Stimulated activated CD4-positive, alpha-beta T cell treated with anti-CD3 and anti-CD28 coated beads, Interleukin-15, amount 100 ng/mL, for 24 hours (primary cell): ENCODE results near the gene HOXC13.

Experiments
- DNase-seq: peaks from one replicate; pipeline ENCODE4 v3.0.0-alpha.2; 2020

The HOXC13 gene, protein sequence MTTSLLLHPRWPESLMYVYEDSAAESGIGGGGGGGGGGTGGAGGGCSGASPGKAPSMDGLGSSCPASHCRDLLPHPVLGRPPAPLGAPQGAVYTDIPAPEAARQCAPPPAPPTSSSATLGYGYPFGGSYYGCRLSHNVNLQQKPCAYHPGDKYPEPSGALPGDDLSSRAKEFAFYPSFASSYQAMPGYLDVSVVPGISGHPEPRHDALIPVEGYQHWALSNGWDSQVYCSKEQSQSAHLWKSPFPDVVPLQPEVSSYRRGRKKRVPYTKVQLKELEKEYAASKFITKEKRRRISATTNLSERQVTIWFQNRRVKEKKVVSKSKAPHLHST

DNA sequence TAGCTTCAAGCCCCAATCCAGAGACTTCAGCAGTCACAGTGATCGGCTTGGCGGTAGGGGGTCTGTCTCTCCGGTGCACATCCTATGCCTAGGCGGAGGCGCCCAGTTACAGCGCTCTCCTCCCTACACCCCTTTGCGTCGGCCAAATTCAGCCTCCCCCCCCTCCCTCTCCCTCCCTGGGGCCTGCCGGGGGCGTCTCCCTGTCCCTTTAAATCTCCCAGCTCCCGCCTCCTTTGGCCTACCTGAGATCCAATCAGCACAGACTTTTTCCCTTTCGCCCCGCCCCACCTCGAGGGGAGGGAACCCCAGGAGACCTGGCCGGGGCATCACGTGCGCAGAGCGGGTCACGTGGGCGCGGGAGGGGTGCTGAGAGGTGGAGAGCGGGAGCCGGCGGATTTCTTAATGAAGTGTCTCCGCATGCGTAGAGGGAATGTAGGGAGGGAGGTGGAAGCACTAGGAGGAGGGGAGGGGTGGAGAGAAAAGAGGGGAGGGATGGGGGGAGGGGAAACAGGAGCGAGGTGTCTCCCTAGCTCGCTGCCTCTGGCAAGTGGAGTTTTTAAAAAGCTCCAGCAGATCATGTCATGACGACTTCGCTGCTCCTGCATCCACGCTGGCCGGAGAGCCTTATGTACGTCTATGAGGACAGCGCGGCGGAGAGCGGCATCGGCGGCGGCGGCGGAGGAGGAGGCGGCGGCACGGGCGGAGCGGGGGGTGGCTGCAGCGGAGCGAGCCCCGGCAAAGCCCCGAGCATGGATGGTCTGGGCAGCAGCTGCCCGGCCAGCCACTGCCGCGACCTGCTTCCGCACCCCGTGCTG is at the start of gene HOXC13:
HOXC13 (plus strand) TSS at position 506 of the 815 bp plus-strand sequence; CDS start at position 582, 76 bp downstream.
- peak; percentile 78 for DNase-seq

DNA sequence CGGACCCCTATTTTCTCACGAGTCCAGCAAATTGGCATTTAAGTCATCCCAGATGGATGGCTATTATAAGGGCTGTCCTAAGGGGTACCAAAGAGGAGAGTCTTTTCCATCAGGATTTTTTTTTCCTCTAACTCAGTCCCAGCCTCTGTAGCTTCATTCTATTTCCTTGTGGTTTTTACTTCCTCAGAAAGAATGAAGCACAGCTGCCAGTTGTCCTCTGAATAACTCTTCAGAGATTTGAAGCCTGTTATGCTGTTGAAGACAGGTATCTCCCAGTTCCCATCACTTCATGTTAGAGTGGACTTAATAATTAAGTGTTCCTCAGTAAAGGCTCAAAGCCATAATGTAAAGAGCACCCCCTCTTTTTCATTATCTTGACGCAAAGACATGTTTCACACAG is 48.5 kb upstream of the HOXC13 start:
- no peak for DNase-seq

DNA sequence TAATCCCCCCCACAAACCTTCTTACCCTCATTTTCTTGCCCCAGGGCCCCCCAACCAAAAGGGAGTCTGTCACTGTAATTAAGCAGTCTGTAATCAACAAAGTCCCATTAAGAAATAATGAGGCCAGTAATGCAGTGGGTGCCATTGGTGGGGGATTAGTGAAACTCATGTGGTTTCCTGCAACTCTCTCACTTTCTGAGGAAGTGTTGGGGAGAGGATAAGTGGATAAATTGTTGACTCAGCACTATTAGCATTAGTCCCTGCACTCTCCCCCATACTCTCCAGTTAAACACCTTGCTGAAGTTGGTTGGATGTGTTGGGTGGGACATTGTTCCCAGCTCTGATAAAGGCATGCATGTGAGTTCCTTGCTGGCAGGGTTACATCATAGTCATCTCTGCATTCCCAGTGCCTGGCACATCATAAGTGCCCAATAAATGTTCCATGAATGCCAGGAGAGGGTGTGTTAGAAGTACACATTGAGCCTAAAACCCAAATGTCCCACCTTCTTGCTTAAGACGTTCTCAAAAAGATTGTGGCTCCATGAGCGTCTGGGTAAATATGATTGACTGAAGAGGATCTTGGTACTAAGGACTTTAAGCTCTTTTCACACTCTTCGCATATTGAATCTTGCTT is 45.8 kb upstream of the HOXC13 start:
- no peak for DNase-seq

DNA sequence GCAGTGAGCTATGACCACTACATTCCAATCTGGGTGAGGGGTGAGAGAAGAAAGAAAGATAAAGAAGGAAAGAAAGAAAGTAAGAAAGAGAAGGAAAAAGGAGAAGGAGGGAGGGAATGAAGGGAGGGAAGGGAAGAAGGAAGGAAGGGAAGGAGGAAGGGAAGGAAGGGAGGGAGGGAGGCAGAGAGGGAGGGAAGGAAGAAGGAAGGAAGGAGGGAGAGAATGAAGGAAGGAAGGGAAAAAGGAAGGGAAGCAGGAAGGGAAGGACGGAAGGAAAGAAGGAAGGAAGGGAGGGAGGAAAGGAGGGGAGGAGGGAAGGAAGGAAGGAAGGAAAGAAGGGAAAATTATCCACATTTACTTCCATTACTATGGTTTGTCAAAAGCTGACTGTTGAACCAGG is 39.4 kb upstream of the HOXC13 start:
- no peak for DNase-seq

DNA sequence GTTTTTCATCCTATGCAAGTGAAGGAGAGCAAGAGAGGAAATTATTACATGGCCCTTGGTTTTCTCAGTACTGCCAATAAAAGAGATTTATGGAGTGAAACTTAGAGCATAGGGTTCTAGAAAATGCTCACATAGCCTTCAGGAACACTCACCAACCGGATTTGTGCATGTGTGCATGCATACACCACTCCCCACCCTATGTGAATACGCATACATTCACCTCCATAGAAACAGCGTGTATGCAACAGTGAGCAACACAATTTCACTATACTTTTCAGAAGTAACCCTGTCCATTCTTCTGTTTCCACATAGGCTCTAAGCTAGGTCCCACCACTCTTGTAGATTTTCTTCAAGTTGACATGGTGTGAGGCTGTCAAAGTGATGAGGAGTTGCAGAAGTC is 31.5 kb upstream of the HOXC13 start:
- no peak for DNase-seq

DNA sequence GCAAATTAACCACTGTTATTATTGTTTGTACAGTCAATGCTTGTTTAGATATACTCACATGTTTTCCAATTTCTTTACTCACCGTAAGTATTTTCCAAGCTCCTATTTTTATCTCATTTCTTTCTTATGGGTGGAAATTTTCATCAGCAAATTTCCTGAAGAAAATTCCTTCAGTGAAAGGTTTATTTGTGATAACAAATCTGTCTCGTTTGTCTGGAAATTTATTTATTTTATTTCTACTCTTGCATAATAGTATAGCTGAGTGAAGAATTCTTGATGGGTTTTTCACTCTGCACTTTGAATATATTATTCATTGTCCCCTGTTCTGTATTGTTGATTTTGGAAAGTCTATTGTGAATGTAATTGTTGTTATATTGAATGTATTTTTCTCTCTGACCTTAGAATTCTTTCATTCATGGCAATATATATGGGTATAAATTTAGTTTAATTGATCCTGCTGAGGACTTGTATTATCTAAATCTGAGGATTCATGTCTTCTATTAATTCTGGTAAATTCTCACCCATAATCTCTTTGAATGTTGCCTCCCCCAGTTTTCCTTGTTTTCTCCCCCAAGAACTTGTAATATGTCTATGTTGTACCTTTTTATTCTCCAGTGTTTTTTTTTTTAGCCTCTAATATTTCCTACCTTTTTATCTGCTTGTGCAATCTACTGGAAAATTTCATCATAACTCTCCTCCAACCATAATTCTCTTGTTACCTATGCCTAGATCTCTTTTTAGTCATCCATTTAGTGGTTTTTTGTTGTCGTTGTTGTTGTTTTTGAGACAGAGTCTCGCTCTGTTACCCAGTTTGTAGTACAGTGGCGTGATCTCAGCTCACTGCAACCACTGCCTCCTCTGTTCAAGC is 21.6 kb upstream of the HOXC13 start:
- no peak for DNase-seq

DNA sequence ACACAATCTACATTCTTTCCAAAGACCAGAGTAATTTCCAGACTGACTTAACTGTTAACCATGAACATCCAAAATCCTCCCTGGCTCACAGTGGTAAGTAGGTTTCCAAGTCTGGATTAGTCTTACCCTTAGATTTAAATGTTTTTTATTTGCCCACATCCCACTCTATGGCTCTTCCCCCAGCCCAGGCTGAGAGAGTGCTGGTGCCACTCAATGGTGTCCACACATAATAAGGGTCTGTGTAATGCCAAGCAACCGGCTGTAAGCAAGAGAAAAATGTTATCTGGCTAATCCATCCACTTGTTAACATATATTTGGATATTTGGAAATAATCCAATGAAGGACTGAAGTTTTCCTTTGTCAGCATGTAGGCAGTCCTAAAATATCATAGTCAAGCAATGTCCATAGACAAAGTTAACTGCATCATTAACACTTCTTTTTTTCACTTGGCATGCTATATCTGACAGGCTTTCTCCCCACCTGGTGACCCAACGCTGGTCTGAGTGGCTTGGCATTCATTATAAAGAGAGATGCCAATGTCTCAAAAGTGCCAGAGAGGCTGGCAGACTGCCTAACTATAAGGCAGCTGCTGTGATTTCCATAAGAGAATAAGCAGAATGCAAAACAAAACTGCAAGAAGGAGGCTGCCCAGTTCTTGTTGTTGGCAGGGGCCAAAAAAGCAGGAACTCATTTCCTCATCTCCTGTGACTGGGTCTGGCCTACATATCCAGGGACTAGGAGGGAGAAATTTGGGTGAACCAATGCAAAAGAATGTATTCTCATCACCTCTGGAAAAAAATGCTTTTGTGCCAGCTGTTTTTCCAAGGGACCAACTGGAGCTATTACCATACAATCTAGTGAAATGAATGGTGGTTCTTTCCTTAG is 13.9 kb upstream of the HOXC13 start:
- DNase-seq = no peak

DNA sequence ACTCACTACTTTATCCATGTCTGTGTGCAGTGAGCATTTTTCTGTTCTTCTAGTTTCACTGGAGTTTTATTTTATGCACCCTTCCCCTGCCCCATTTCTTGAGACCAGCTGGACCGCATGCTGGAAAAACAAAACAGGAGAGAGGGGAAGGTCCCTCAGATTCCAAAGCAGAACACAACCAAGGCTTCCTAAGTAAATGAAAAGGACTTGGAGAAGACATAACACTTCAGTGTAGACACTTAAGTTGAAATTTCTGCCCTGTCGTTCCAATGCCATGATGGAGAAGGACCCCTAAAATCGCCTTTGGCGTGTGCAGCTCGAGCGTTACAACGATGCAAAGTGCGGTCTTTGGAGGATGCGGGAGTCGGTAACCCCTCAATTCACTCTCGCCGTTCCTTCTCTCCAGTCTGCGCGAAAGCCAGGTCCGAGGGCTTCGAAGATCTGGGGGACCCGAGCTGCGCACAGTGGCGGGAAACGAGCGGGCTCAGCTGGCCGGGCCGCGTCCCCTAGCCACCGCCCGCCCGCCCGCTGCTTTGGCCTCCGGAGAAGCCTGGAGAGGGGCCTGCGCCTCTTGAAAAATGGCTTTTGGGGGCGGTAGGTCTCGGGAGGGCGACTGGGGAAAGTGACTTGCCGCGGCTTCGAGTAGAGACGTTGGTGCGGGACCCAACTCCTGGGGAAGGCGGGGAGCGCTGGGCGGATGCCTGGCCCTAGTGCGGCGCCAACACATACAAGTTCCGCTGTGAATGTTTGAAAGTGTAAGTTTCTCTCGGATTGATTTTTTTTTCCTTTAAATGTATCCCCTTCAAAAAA is 11.2 kb upstream of the HOXC13 start:
- no peak for DNase-seq

DNA sequence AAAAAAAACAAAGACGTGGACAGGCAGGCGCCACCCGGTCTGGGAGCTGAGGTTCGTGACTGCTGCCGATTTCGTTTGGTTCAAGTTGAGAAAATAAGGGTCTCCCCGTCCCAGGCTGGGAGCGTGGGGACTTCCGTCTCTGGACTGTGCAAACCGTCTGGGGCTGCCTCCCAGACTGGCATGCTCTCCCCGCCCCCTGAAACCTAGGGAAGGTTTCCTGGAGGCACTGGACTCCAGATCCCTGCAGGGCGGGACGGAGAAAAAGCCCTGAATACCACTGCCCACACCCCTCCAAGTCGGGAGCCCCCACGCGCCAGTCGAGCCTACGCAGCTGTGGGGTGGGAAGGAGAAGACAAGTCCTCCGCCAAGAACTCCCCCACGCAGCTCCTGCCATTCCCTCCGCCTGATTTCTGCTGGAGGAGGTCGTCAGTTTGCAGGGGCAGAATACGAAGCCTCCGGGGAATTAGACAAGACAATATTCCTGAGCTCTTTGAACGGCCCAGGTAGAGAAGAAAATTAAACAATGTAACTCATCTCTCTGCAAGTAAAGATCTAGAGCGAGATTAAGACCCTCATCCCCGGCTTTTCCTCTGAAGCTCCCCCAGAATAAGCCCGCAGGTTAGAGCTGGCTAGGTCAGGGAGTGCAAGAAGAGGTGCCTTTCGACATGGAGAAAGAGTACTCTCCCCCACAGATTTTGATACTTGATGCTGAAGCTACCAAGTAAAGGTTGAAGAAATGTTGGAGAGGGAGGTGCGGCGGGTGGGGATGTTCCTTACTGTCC is 10.4 kb upstream of the HOXC13 start:
- no peak for DNase-seq

DNA sequence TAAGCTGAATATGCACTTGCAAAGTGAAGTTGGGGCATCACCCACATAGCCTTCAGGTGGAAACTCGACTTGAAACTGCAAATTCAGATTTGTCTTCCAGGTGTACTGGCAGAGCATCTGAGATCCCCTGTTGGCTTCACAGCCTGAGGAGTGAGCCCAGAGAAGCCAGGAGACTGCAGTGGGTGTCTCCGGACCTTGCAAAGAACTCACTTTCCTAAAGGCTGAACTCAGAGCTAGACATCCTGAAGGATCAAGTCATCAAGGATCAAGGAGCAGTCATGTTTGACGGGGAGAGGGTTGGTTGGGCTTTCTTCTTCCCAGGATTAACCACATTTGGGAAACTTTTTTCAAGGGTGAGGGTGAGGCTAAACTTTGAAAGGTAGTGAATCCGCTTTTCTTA is 9.1 kb upstream of the HOXC13 start:
- no peak for DNase-seq

DNA sequence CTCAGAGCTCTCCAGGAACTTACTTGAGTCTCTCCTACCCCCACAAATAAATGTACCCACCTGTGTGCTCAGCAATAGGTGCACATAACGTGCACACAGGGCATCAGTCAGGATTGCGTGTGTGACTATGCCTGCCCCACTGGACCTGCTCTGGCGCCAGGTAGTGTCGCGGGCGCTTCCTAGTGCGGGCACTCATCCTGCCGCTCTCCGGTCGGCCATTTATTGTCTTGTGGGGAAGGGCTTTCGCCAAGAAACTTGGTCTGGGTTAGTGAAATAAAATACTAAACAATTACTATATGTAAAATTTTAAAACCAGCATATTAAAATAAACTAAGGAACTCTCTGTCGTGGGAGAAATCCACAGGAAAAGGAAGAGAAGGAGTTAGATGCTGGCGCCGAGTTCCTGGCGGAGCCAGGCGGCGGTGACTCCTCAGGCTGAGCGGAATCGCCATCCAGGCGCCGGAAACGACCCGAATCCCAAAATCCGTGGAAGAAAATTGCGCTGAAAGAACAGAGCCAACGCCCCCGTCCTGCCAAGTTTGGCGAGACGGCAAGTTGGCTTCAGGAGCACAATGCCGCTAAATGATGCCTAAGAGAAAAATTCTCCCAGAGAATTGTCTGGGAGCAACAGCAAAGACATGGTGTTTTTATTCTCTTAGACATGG is 7.9 kb upstream of the HOXC13 start:
- DNase-seq = no peak

DNA sequence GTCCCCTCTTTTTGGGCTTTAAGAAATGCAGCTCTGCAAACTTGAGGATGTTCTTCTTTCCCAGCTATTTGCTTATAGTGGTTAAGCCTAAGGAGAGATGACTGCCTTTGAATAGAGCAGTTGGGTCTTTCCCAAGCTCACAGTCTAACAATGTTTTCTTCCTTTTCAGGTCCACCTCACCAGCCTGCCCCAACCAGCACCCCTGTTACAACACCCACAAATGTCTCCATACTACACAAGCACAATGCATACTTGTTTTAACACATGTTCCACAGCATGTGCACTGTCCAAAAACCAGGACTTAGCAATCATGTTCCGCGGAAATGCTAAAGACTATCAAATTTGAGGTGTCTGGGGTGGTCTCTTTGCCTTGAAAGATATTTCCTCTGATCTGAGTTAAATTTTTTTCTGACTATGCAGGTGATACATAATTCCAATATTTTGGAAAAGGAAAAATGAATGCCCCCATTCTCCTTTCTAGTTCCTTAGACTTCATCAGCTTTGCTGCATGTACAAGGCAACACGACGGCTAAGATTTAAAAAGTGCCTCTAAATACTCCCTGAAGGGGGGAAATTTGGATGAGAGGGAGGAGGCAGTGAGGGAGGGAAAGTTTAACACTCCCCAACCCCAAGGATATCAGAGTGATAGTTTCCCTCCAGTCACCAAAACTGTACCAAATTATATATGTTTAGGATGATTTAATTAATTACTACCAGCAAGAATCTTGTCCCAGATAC is 6.6 kb upstream of the HOXC13 start:
- DNase-seq = no peak

DNA sequence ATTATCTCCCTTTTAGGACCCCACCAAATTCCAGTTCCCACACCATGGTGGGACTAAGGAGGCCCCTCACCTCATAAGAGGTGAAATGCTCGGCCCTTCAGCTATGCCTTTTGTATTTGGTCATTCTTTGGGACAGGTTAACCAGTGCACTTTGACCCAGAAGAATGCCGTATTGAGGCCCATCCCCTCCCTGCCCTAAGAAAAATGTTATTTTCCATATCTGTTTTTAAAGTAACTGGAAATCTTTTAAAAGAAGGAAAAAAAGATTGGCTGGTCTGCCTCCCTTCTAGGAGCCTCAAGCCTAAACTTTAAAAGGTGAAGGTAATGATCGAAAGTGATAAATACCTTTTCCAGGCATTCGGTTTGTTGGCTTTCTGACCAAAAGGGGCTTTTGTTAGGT is 5.7 kb upstream of the HOXC13 start:
- no peak for DNase-seq

DNA sequence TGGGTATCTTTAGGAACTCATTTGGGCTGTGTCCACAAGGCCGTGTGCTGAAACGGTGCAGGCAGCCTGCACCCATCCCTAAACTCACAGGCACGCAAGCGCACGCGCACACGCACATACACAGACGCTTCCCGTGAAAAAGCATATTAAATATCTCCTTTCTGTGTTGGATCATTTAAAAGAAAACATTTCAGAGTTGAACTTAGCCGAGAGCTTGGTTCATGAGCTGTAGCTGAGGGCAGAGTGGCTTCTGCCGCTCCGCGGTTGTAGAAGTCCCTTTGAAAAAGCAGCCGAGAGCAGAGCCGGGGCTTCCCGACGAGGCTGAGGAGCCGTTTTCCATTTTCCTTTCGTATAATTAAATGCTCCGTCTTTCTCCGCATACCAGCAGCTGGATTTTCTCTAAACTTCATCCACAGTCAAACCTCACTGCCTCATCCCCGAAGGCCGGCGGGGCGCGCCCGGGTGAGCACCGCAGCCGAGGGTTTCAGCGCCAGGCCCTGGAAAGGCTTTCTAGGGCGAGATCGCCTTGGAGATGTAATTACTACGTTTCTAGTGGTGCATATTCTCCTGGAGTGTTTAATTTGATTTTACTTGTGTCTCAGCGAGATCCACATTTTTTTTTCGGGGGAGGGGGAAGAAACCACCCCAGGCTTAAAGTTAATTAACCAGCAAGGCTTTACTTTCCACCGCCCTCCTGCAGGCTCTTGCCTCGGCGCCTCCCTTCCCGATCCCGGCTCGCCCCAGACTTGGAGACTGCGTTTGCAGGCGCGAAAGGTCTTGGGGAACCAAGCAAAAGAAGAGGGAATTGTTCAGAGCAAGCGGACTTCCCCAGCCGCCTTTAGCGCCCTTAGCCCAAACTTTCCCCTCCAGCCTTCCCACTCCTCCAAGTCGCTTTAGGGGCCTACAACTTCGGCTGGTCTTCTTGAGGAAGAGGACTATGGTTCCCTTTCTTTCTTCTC is 3.0 kb upstream of the HOXC13 start:
- DNase-seq = no peak

DNA sequence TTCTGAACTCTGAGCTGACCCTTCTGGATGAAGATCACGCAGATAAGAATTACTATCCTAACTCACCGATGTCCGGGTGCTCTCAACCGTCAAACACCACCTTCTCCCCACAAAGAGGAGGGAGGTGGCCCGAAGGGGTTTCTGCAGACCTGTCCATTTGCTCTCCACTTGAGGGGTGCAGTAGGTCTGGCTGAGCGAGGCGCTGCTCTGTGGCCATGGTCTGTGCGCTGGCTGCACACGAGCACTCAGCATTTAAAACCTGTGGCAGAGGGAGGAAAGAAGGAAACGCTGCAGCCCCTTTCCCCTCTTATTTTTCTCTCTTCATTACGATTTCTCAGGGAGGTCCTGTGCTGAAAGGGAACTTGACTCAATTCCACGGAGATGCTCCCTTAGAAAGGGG is 1.5 kb upstream of the HOXC13 start:
- no peak for DNase-seq

DNA sequence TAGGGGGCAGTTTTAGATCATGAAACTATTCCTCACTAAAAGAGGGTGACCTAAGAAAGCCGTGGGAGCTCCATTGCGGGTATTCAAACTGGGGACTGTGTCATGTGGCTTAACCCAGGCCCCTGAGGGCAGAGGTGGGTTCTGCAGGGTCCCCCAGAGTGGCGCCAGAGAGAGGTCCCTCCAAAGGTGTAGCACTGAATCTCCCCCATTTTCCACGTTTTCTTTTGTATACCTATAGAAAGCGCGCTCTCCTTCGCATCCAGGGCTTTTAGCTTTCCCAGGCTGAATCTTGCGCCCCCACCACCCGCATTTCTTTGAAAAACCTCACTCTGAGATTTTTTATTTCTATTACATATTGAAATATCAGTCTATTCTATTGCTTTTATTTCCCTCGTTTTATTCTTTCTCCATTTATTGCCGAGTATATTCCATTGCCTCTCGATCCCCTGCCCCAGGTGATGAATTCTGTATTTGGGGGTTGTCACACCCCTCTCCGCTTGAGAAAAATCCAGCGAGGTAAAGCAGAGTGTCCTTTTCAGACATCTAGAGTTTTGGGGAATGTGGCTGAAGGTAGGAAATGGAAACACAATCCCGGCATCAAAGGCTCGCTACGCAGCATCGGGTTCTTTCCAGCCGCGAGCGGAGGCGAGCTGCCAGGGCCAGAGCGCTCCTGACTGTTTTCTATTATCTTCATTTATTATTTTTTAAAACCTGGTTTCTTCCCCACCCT is 870 bp upstream of the HOXC13 start:
- no peak for DNase-seq
